GM10248 (cell line): ENCODE data around the gene CTDSPL.

Experiments used
- CTCF ChIA-PET: fragments of 300-600 bp; sonication (Branson Sonifier 250); formaldehyde crosslinking; extraction: SDS; loops from one replicate; lab custom pipeline; 2021; ENCODE audit warnings: antibody characterized with exemption; lab: Yijun Ruan, JAX
- POLR2A ChIA-PET: fragments of 350-650 bp; sonication (Branson Sonifier 250); formaldehyde crosslinking; extraction: SDS; loops from one replicate; lab custom pipeline; 2020; ENCODE audit warnings: antibody characterized with exemption; lab: Yijun Ruan, JAX
- DNase-seq: peaks from one replicate; pipeline ENCODE4 v3.0.0; 2012; ENCODE audit errors: extremely low spot score
- TF ChIP-seq, protein P1 (sequence below): IDR thresholded peaks from 2 replicates; pipeline ENCODE4 v1.5.1; 2012; ENCODE audit warnings: mild to moderate bottlenecking, low read depth; ENCODE audit errors: extremely low read depth, missing control alignments, control extremely low read depth

The CTDSPL gene

DNA sequence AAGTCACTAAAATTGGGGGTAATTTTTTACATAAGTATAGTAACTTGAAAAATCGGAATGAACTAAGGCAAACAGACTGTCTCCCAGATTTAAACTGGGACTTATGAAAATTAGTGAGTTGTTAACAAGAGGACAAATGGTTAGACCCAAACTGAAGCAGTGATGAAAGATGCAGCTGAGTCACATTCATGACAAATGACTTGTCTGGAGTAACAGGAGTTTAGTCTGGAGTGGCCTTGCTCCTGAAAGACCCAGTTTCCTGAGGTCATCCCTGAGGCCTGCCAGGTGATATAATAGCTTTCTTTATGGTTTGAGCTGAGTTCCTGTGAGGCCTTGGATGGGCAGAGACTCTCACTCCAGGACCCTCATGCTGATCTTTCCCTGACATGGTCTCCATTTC, 9.6 kb upstream of the CTDSPL start:
- CTCF ChIA-PET: interaction anchor here (0.9 to 9.5 kb wide), 3 partner anchors 113 to 145 kb away, joined by 3 to 331 read pairs (median 67); no protein-coding TSS in a partner anchor
- no peak for DNase-seq
- TF ChIP-seq, protein P1, sequence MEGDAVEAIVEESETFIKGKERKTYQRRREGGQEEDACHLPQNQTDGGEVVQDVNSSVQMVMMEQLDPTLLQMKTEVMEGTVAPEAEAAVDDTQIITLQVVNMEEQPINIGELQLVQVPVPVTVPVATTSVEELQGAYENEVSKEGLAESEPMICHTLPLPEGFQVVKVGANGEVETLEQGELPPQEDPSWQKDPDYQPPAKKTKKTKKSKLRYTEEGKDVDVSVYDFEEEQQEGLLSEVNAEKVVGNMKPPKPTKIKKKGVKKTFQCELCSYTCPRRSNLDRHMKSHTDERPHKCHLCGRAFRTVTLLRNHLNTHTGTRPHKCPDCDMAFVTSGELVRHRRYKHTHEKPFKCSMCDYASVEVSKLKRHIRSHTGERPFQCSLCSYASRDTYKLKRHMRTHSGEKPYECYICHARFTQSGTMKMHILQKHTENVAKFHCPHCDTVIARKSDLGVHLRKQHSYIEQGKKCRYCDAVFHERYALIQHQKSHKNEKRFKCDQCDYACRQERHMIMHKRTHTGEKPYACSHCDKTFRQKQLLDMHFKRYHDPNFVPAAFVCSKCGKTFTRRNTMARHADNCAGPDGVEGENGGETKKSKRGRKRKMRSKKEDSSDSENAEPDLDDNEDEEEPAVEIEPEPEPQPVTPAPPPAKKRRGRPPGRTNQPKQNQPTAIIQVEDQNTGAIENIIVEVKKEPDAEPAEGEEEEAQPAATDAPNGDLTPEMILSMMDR: no peak
- POLR2A ChIA-PET: no interaction called here

DNA sequence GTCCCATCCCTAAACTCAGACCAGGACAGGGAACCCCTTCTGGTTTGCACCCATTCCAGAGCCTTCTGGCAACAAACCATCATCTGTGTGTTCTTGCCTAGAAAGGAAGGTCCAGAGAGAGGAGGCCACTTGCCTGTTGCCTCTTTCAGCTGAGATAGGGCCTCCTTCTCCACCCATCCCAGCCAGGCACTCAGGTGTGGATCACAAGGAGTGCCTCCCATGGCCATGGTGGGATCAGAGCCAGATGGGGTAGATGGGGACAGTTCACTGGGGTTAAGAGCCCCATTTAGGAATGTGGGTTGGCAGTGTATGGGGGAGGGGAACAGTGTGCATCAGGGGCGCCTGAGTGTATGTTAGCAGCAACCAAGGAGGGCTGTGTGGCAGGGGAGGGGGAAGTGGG, 8.9 kb upstream of the CTDSPL start:
- TF ChIP-seq, protein P1: no peak
- CTCF ChIA-PET: interaction anchor here (0.9 to 9.5 kb wide), 4 partner anchors 10 to 145 kb away, joined by 3 to 331 read pairs (median 36); no protein-coding TSS in a partner anchor
- POLR2A ChIA-PET: no interaction called here
- DNase-seq: no peak

DNA sequence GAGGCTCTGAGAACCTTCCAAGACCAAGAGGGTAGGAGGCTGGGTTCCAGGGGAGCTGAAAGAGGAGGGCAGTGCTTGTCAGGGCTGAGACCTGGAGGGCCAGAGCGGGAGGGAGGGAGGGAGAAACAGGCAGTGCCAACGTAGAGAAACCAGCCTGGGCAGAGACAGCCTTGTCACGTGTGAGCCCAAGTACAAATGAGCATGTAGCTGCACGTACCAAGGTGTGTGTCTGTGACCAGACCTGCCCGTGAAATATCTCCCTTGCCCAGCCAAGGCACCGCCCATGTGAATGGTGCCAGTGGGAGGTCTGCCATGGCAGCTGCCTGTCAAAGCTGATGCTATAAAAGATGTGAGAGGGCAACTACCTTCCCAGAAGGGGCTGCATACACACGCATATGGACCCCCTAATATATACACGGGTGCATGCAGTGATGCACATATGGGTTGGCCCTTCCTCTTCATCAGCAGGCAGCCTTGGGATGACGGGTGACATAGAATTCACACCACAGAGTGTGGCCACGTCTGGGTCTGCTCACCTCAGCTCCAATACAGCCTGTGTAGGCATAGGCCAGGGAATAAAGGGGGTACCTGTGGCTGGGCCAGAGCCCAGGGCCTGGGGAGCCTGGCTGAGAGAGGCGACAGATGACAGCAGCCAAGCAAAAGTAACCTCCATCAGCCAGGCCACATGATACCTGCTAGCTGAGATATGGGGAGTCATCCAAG, 7.8 kb upstream of the CTDSPL start:
- no peak for DNase-seq
- POLR2A ChIA-PET: no interaction called here
- TF ChIP-seq, protein P1: no peak
- CTCF ChIA-PET: interaction anchor here (0.8 to 9.5 kb wide), 15 partner anchors 12 to 808 kb away, joined by 3 to 331 read pairs (median 7); no protein-coding TSS in a partner anchor

DNA sequence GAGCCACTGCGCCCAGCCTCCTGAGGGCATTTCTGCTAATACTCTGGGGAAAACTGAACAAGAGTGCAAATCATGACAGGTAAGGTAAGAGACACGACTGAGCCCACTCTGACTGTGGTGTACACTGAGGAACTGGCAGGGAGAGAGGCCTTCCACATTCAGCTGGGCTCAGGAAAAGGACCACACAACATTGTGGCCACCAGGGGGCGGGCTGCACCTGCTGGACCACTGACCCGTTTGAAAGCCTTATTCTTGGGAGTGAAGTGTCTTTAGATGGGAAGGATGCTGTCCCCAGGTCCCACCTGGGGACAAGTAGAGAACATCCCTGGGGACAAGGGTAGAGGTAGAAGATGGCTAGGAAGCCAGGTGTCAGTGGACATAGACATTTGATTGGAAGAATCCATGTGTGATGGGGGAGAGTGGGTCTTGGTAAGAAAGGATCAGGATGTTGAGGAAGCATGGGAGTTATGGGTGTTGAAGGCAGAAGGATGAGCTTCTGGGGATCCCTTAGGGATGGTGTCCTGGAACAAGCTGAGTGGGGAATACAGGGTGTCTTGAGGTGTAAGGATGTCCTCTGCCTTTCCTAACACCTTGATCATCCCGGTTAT, 6.2 kb upstream of the CTDSPL start:
- DNase-seq: peak; percentile 75
- ChIA-PET CTCF (interaction anchor here (0.6 to 9.5 kb wide), 42 partner anchors 9 to 1172 kb away, joined by 3 to 331 read pairs (median 5); partner anchors contain the start of gene VILL), POLR2A (no interaction called here)
- TF ChIP-seq, protein P1: peak; percentile 85

DNA sequence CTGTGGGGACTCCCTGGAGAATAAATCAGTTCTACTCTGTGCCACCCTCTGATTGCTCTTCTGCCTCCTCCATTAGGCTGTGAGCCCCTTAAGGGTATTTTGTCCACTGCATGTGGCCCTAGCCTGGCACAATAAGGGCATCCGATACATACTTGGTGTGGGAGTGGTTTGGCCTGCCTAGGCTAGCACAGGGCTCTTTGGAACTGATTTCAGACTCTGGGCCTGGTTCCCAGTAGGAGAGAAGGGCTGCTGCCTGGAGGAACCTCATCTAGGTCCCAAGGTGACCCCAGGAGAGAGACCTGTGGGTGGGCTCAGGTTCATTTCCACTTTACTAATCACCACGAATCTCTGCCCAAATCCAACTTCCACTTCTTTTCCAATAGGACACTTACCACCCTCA, 5.3 kb upstream of the CTDSPL start:
- ChIA-PET CTCF (interaction anchor here (0.6 to 9.5 kb wide), 30 partner anchors 9 to 655 kb away, joined by 3 to 331 read pairs (median 5); partner anchors contain the start of gene VILL), POLR2A (no interaction called here)
- no peak for DNase-seq
- TF ChIP-seq, protein P1: no peak

DNA sequence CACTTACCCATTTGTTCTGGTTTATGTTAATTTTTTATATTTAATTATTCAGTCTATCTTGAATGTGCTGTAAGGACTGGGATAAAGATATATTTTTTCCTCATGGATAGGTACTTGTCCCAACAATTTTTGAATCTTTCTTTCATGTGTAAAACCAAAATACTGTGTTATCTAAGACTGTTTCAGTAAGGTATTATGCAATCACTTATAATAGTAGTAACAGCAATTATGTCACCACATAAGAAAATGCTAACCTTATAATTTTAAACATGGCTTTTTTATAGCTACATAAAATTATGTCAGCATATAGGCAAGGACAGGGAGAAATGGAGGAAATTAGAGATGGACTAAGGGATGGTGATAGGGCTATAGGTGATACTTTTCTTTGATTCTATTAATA, 2.9 kb upstream of the CTDSPL start:
- no peak for DNase-seq
- ChIA-PET CTCF (interaction anchor here (1.1 to 1.2 kb wide), 2 partner anchors 11 to 111 kb away, joined by 3 to 4 read pairs; no protein-coding TSS in a partner anchor), POLR2A (no interaction called here)
- TF ChIP-seq, protein P1: no peak
